HEK293T (cell line): ENCODE data around the gene PFKFB1.

ENCODE experiments used
- BHLHE40 ChIP-seq: fragments of 450-650 bp; IDR thresholded peaks from 2 replicates; pipeline ENCODE4 v1.6.1; 2016; ENCODE audit warnings: mild to moderate bottlenecking, moderate library complexity, borderline replicate concordance
- FOXA1 ChIP-seq: fragments of 450-650 bp; IDR thresholded peaks from 2 replicates; pipeline ENCODE4 v1.6.1; 2016; ENCODE audit warnings: mild to moderate bottlenecking
- FOXM1 ChIP-seq: fragments of 450-650 bp; IDR thresholded peaks from 2 replicates; pipeline ENCODE4 v1.6.1; 2017; ENCODE audit warnings: mild to moderate bottlenecking, borderline replicate concordance
- SP1 ChIP-seq: fragments of 450-650 bp; IDR thresholded peaks from 2 replicates; pipeline ENCODE4 v1.6.1; 2017
- SUZ12 ChIP-seq: fragments of 450-650 bp; IDR thresholded peaks from 2 replicates; pipeline ENCODE4 v1.6.1; 2016; ENCODE audit warnings: mild to moderate bottlenecking
- TARDBP ChIP-seq: fragments of 450-650 bp; IDR thresholded peaks from 2 replicates; pipeline ENCODE4 v1.6.1; 2016
- TF ChIP-seq, protein P1 (sequence below): fragments of 450-650 bp; IDR thresholded peaks from 2 replicates; pipeline ENCODE4 v1.6.1; 2016

DNA sequence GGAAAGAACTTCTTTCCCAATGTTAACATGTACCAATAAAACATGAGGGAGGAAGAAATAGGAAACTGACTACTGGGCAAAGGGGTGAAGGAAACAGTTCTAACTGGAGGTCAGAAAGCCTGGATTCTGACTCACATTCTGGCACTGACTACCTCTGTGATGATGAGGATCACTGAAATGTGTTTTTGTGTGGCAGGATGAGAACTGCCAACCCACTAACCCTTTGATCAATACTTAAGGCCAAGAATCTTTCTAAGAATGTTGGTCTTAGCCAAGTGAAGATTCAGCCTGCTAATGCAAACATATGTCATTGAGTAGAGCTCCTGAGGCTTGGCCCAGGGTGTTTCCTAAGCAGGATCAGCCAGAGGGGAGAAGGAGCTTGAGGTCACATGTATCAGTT lies 32.2 kb upstream of the PFKFB1 start:
- TF ChIP-seq, protein P1, sequence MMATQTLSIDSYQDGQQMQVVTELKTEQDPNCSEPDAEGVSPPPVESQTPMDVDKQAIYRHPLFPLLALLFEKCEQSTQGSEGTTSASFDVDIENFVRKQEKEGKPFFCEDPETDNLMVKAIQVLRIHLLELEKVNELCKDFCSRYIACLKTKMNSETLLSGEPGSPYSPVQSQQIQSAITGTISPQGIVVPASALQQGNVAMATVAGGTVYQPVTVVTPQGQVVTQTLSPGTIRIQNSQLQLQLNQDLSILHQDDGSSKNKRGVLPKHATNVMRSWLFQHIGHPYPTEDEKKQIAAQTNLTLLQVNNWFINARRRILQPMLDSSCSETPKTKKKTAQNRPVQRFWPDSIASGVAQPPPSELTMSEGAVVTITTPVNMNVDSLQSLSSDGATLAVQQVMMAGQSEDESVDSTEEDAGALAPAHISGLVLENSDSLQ: no peak
- TF ChIP-seq FOXM1: no peak
- no peak for TF ChIP-seq SUZ12
- no peak for TF ChIP-seq BHLHE40
- TF ChIP-seq SP1: no peak
- TF ChIP-seq FOXA1: no peak
- no peak for TF ChIP-seq TARDBP
